Testis (tissue), 3 donors: ENCODE data around the gene WWP2. TPM values are rescaled to one million over a fixed set of nuclear protein-coding genes. Genes with fewer than 3 reads are reported as not detected.

Source experiments
- DNase-seq: peaks from one replicate; pipeline ENCODE4 v3.0.0-alpha.2; 2019
- H3K27ac ChIP-seq, 2 donors: fragments of 200-600 bp; sonication (generic); one replicate each; pipeline ENCODE4 v1.5.1; 2019
- H3K27me3 ChIP-seq: fragments of 200-600 bp; sonication (generic); one replicate; pipeline ENCODE4 v1.5.1; 2019
- H3K36me3 ChIP-seq: fragments of 200-600 bp; sonication (generic); one replicate; pipeline ENCODE4 v1.5.1; 2017; ENCODE audit warnings: low read depth; ENCODE audit errors: missing control alignments
- H3K4me1 ChIP-seq: fragments of 200-600 bp; sonication (generic); one replicate; pipeline ENCODE4 v1.5.1; 2019
- H3K4me3 ChIP-seq, 2 donors: fragments of 200-600 bp; sonication (generic); one replicate each; pipeline ENCODE4 v1.5.1; 2017 to 2019
- H3K9me3 ChIP-seq: fragments of 200-600 bp; sonication (generic); one replicate; pipeline ENCODE4 v1.5.1; 2017
- CTCF ChIP-seq, 3 experiments: fragments of 450-650 bp in 2 of 3; fragments of 200-600 bp in 1 of 3; sonication (generic) in 1 of 3; IDR thresholded peaks; one replicate each; pipeline ENCODE4 v1.5.1; 2016 to 2019; ENCODE audit warnings: antibody characterized with exemption in 3 of 3, mild to moderate bottlenecking in 2 of 3, moderate library complexity in 1 of 3
- POLR2A ChIP-seq: fragments of 450-650 bp; IDR thresholded peaks from one replicate; pipeline ENCODE4 v1.6.1; 2017; ENCODE audit warnings: antibody characterized with exemption, mild to moderate bottlenecking, moderate library complexity
- WGBS, 2 donors: methylation state at CpG; one replicate each; pipeline ENCODE4 v1.1.5; 2018; 5-methylcytosine and 5-hydroxymethylcytosine counted together
- intact Hi-C: fragments of 100-400 bp; cut with DNase I; formaldehyde crosslinking; loops from one replicate; pipeline ENCODE4 v1.15.1; 2023; ENCODE audit warnings: low total_unique reads
- polyA plus RNA-seq: library from polyadenylated mRNA; stranded (reverse); fragments of 350-450 nt; fragmentation: Illumina TruSeq; extraction: RNeasy Lipid Tissue Mini Kit (QIAGEN cat#74804); gene quantifications from one replicate; pipeline ENCODE4 v1.2.3, GENCODE V29; 2014; ENCODE audit warnings: low read depth, low replicate concordance; ENCODE audit not compliant: insufficient read depth
- total RNA-seq, 2 donors: library from RNA; depleted of rRNA; stranded (reverse); fragments of >200 nt; gene quantifications; one replicate each; pipeline ENCODE4 v1.2.3, GENCODE V29; 2016

The WWP2 gene
- total and polyA plus RNA-seq, 3 donors from 2014 or later, result 46.4 to 60.6 (median 57.6) TPM

- intact Hi-C loops, result no loop called here
- Histone ChIP-seq H3K36me3 (no peaks in the 10 kb centered on the region), H3K27me3 (no peaks in the 10 kb centered on the region), H3K4me3 (no peak overlapping the region), H3K27ac (no peak overlapping the region), H3K9me3 (no peaks in the 10 kb centered on the region), H3K4me1 (peaks cover 28% of the 10 kb centered on the region)
- TF ChIP-seq POLR2A (no peak), CTCF (IDR thresholded peaks at IDR 0.05) (no peak)
- no peak for DNase-seq
- WGBS, 2 donors, result 86 to 89% methylated on average over 8 of the region's 8 CpGs
Observed at GRCh38 chr16:69844441-69844840, 82.3 kb downstream of the WWP2 start.

GRCh38 chr16:69845181-69845580 is 83.0 kb downstream of the WWP2 start:
- Histone ChIP-seq H3K4me3 (no peak overlapping the region), H3K9me3 (no peaks in the 10 kb centered on the region), H3K27ac (no peak overlapping the region), H3K4me1 (peaks cover 20% of the 10 kb centered on the region), H3K27me3 (no peaks in the 10 kb centered on the region), H3K36me3 (no peaks in the 10 kb centered on the region)
- DNase-seq, result no peak
- TF ChIP-seq POLR2A (no peak), CTCF (IDR thresholded peaks at IDR 0.05) (no peak)
- WGBS, 2 donors, result 87 to 91% methylated on average over 6 of the region's 6 CpGs
- intact Hi-C loops, result no loop called here

GRCh38 chr16:69847643-69848042 is 85.5 kb downstream of the WWP2 start:
- Histone ChIP-seq H3K4me1 (peaks cover 18% of the 10 kb centered on the region), H3K36me3 (no peaks in the 10 kb centered on the region), H3K27ac (peak overlapping the region in 1 of 2 donors; percentile 86), H3K9me3 (no peaks in the 10 kb centered on the region), H3K4me3 (no peak overlapping the region), H3K27me3 (no peaks in the 10 kb centered on the region)
- DNase-seq, result no peak
- WGBS, 2 donors, result 89% methylated on average over 5 of the region's 5 CpGs
- TF ChIP-seq CTCF (IDR thresholded peaks at IDR 0.05) (no peak), POLR2A (no peak)
- intact Hi-C loops, result no loop called here

GRCh38 chr16:69848637-69849545 is 86.8 kb downstream of the WWP2 start:
- 30% methylated on average over 8 of the region's 8 CpGs for WGBS, 2 donors
- Histone ChIP-seq H3K27me3 (no peaks in the 10 kb centered on the region), H3K27ac (peak overlapping the region; percentile 50 to 86), H3K9me3 (no peaks in the 10 kb centered on the region), H3K4me3 (no peak overlapping the region), H3K4me1 (peaks cover 18% of the 10 kb centered on the region), H3K36me3 (no peaks in the 10 kb centered on the region)
- DNase-seq, result peak; percentile 79
- TF ChIP-seq POLR2A, result no peak
- TF ChIP-seq CTCF (IDR thresholded peaks at IDR 0.05), result no peak
- intact Hi-C loops, result no loop called here
